ENCODE data around the gene ZMYND10. TPM values are rescaled to one million over a fixed set of nuclear protein-coding genes. Genes with fewer than 3 reads are reported as not detected.

The ZMYND10 gene
- total and polyA plus RNA-seq, 2 donors (not counting 1 experiment from before 2014, with no cell fraction given), result 0.32 to 0.83 TPM

DNA sequence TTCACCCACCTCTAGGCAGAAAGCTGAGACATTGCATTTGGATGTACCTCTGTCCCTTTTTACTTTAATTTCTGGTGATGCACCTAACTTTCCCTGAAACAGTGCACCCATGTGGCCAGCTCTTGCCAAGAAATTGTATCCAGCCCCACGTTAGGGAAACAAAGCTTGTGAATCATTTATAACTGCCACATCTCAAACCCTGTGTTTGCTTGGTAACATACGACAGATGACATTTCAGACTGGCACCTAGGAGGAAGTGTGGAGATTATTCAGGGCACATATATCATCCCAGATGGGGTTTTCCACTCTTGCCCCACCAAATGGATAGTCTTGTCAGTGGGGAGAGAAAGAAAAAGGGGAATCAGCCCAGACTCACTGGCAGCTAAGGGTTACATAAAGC is 7.2 kb upstream of the ZMYND10 start:
- H3K36me3 ChIP-seq (ENCODE audit: control insufficient read depth, insufficient read depth, low read length), result peaks cover 21% of the 10 kb centered on the region
- H2AFZ ChIP-seq (ENCODE audit: low read length), result no peak overlapping the region
- no peak overlapping the region for H3K4me2 ChIP-seq (ENCODE audit: extremely low read depth, insufficient read depth, low read length)
- H3K9ac ChIP-seq (ENCODE audit: insufficient read depth, low read length), result no peak overlapping the region
- H4K20me1 ChIP-seq (ENCODE audit: control insufficient read depth, extremely low read depth, insufficient read depth, low read length), result no peaks in the 10 kb centered on the region
- DNase-seq (ENCODE audit: low read depth in 2 of 2), result no peak
- TF ChIP-seq CTCF (conservative IDR thresholded peaks at IDR 0.05 in 1 of 2, IDR thresholded peaks at IDR 0.05 in 1 of 2; ENCODE audit: low read depth in 1 of 2, low read length in 2 of 2) (peak in 1 of 2 donors; percentile 25), EZH2 (IDR thresholded peaks at IDR 0.05; ENCODE audit: low read length, missing control alignments) (no peak)
- H3K79me2 ChIP-seq (ENCODE audit: control insufficient read depth, insufficient read depth, low read length), result peaks cover 44% of the 10 kb centered on the region
- peaks cover 17% of the 10 kb centered on the region for H3K4me1 ChIP-seq (ENCODE audit: control insufficient read depth, extremely low read depth, insufficient read depth, low read length)
- no peak overlapping the region for H3K27ac ChIP-seq (ENCODE audit: insufficient read depth, low read length)
- no peaks in the 10 kb centered on the region for H3K9me3 ChIP-seq (ENCODE audit: control insufficient read depth, insufficient read depth, low read depth, low read length)
- H3K4me3 ChIP-seq (replicated peaks in 1 of 4; ENCODE audit: control extremely low read depth in 1 of 4, insufficient read depth in 1 of 4, low read depth in 3 of 4, low read length in 4 of 4), result no peak overlapping the region
- H3K27me3 ChIP-seq (ENCODE audit: control insufficient read depth, insufficient read depth, low read length), result no peaks in the 10 kb centered on the region

- Histone ChIP-seq H3K9ac (ENCODE audit: insufficient read depth, low read length) (no peak overlapping the region), H3K27me3 (ENCODE audit: control insufficient read depth, insufficient read depth, low read length) (no peaks in the 10 kb centered on the region), H3K36me3 (ENCODE audit: control insufficient read depth, insufficient read depth, low read length) (peaks cover 19% of the 10 kb centered on the region), H3K9me3 (ENCODE audit: control insufficient read depth, insufficient read depth, low read depth, low read length) (no peaks in the 10 kb centered on the region), H3K79me2 (ENCODE audit: control insufficient read depth, insufficient read depth, low read length) (peaks cover 30% of the 10 kb centered on the region), H3K4me1 (ENCODE audit: control insufficient read depth, extremely low read depth, insufficient read depth, low read length) (peaks cover 12% of the 10 kb centered on the region), H3K4me2 (ENCODE audit: extremely low read depth, insufficient read depth, low read length) (peak overlapping the region; percentile 95), H3K4me3 (replicated peaks in 1 of 4; ENCODE audit: control extremely low read depth in 1 of 4, insufficient read depth in 1 of 4, low read depth in 3 of 4, low read length in 4 of 4) (peak overlapping the region; percentile 72 to 87 (median 74)), H3K27ac (ENCODE audit: insufficient read depth, low read length) (peak overlapping the region; percentile 75), H2AFZ (ENCODE audit: low read length) (peak overlapping the region; percentile 40), H4K20me1 (ENCODE audit: control insufficient read depth, extremely low read depth, insufficient read depth, low read length) (no peaks in the 10 kb centered on the region)
- no peak for DNase-seq (ENCODE audit: low read depth in 2 of 2)
- TF ChIP-seq CTCF (conservative IDR thresholded peaks at IDR 0.05 in 1 of 2, IDR thresholded peaks at IDR 0.05 in 1 of 2; ENCODE audit: low read depth in 1 of 2, low read length in 2 of 2) (no peak), EZH2 (IDR thresholded peaks at IDR 0.05; ENCODE audit: low read length, missing control alignments) (no peak)
These were observed 5.8 kb upstream of the ZMYND10 start for GRCh38 chr3:50351323-50351697.

- Histone ChIP-seq H3K9me3 (ENCODE audit: control insufficient read depth, insufficient read depth, low read depth, low read length) (no peaks in the 10 kb centered on the region), H2AFZ (ENCODE audit: low read length) (peak within 1 kb of the TSS; percentile 80), H3K79me2 (ENCODE audit: control insufficient read depth, insufficient read depth, low read length) (peaks cover 24% of the 10 kb centered on the region), H3K4me3 (replicated peaks in 1 of 4; ENCODE audit: control extremely low read depth in 1 of 4, insufficient read depth in 1 of 4, low read depth in 3 of 4, low read length in 4 of 4) (peak within 1 kb of the TSS; percentile 72 to 87 (median 74)), H4K20me1 (ENCODE audit: control insufficient read depth, extremely low read depth, insufficient read depth, low read length) (no peaks in the 10 kb centered on the region), H3K36me3 (ENCODE audit: control insufficient read depth, insufficient read depth, low read length) (peaks cover 19% of the 10 kb centered on the region), H3K27me3 (ENCODE audit: control insufficient read depth, insufficient read depth, low read length) (no peaks in the 10 kb centered on the region), H3K27ac (ENCODE audit: insufficient read depth, low read length) (peak within 1 kb of the TSS; percentile 75), H3K9ac (ENCODE audit: insufficient read depth, low read length) (peak within 1 kb of the TSS; percentile 61), H3K4me2 (ENCODE audit: extremely low read depth, insufficient read depth, low read length) (peak within 1 kb of the TSS; percentile 95), H3K4me1 (ENCODE audit: control insufficient read depth, extremely low read depth, insufficient read depth, low read length) (peaks cover 10% of the 10 kb centered on the region)
- TF ChIP-seq CTCF (conservative IDR thresholded peaks at IDR 0.05 in 1 of 2, IDR thresholded peaks at IDR 0.05 in 1 of 2; ENCODE audit: low read depth in 1 of 2, low read length in 2 of 2), result no peak
- no peak for TF ChIP-seq EZH2 (IDR thresholded peaks at IDR 0.05; ENCODE audit: low read length, missing control alignments)
- peak; percentile 90 to 92 for DNase-seq (ENCODE audit: low read depth in 2 of 2)
These were observed 5.2 kb upstream of the ZMYND10 start, which contains the start of the genes CYB561D2 and NPRL2 for GRCh38 chr3:50350527-50351322. CYB561D2 (plus strand) TSS chr3:50350862; CDS start chr3:50351434, 572 bp downstream. NPRL2 (minus strand) TSS chr3:50350775; CDS start chr3:50350652, 123 bp downstream.
